NT2/D1 (cell line): ENCODE results near the gene HAUS7.

Experiments used
- SUZ12 ChIP-seq: IDR thresholded peaks from 2 replicates; pipeline ENCODE4 v1.6.1; 2011; ENCODE audit not compliant: insufficient read length, insufficient read depth; ENCODE audit errors: extremely low read depth
- YY1 ChIP-seq: IDR thresholded peaks from 2 replicates; pipeline ENCODE4 v1.6.1; 2011; ENCODE audit not compliant: insufficient read length, insufficient read depth
- ZNF274 ChIP-seq: IDR thresholded peaks from 2 replicates; pipeline ENCODE4 v1.6.1; 2011; ENCODE audit warnings: mild to moderate bottlenecking, low read depth, low read length

DNA sequence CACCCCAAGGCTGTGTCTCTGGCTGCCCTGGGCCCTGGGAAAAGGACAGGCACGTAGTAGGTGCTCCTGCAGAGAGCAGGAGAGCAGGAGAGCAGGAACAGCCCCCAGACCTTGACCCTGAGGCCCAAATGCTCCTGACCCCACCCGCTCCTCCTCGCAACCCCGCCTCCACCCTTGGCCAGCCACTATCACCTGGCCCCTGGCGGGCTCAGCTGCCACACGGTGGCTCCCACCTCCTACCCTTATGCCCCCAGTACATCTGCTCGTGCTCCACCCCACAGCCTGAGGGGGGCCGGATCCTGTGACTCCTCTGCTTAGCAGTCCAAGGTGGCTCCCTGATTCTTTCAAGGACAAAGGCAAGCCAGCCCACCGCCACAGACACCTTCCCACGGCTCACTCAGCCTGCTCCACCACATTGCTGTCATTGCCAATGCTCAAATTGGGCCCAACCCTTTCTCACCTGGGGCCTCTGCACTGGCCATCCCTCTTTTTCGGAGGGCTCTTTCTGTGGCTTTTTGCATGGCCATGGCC, 5.4 kb upstream of the HAUS7 start:
- TF ChIP-seq YY1 (no peak), ZNF274 (no peak), SUZ12 (no peak)
